ENCODE data around the gene CDH4. TPM values are rescaled to one million over a fixed set of nuclear protein-coding genes. Genes with fewer than 3 reads are reported as not detected.

The CDH4 gene
- total and polyA plus RNA-seq, 2 of the 8 experiments (the other 6 are each of a cell fraction or from before 2014, with no cell fraction given), result 4.3 to 7.9 TPM

DNA sequence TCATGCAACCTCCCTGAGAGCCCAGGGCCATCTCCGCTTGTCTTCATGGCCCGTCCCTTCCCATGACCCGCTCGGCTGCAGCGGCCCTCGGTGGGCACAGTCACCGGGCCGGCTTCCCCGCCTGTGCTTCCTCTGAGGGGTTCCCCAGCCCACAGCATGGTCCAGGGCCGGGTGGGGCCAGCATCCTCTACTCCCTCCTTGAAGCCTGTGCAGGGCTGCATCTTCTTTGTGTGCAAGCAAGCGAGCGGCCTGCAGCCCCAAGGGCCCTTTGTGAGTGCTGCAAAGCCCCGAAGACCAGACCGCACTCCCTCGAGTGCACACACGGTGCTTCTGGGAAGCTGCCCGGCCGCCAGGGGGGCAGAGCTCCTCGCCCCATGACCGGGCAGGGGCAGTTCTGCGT is 547.9 kb downstream of the CDH4 start:
- H3K56ac ChIP-seq (replicated peaks; ENCODE audit: insufficient read length, low read depth, low read length), result no peak overlapping the region
- H3K9me3 ChIP-seq (ENCODE audit: insufficient read depth in 2 of 2, low read depth in 1 of 2, low read length in 1 of 2), result no peaks in the 10 kb centered on the region
- H2BK15ac ChIP-seq (ENCODE audit: low read length), result no peak overlapping the region
- H3K79me2 ChIP-seq (ENCODE audit: control insufficient read depth in 1 of 2, insufficient read depth in 2 of 2, low read length in 2 of 2), result no peaks in the 10 kb centered on the region
- no peak overlapping the region for H3K4ac ChIP-seq (replicated peaks; ENCODE audit: insufficient read length, low read depth, low read length)
- ChIA-PET POLR2A (ENCODE audit: partially characterized antibody) (no interaction called here), CTCF (ENCODE audit: partially characterized antibody) (interaction anchor here (1.1 to 3.4 kb wide), 4 partner anchors 11 to 77 kb away, joined by 3 to 12 read pairs (median 4); no protein-coding TSS in a partner anchor)
- no peak overlapping the region for H2BK5ac ChIP-seq (ENCODE audit: low read depth, low read length)
- no peaks in the 10 kb centered on the region for H3K36me3 ChIP-seq (ENCODE audit: control insufficient read depth in 2 of 4, insufficient read depth in 4 of 4, low read length in 3 of 4)
- no peak overlapping the region for H2AK5ac ChIP-seq (ENCODE audit: low read depth, low read length)
- no peak overlapping the region for H2BK120ac ChIP-seq (replicated peaks; ENCODE audit: low read depth, low read length)
- no peaks in the 10 kb centered on the region for H3K79me1 ChIP-seq (ENCODE audit: low read depth, low read length)
- peaks cover 1% of the 10 kb centered on the region; the same call in 1 of the 2 replicates for H3K23me2 ChIP-seq (ENCODE audit: low read depth, low read length)
- H3K9ac ChIP-seq (replicated peaks in 1 of 4; ENCODE audit: extremely low read depth in 1 of 4, low read depth in 3 of 4, low read length in 3 of 4), result no peak overlapping the region
- H3K4me3 ChIP-seq (ENCODE audit: extremely low read depth in 1 of 4, insufficient read depth in 2 of 4, low read depth in 3 of 4, low read length in 4 of 4), result no peak overlapping the region
- H3K23ac ChIP-seq (ENCODE audit: insufficient read length), result no peak overlapping the region
- no peak overlapping the region for H4K91ac ChIP-seq (replicated peaks; ENCODE audit: insufficient read length, low read length)
- H3K27ac ChIP-seq (ENCODE audit: low read depth, low read length), result no peak overlapping the region
- H3K4me1 ChIP-seq (replicated peaks in 1 of 4; ENCODE audit: control insufficient read depth in 3 of 4, insufficient read depth in 4 of 4, low read length in 3 of 4), result peaks cover 0 to 3% (median under 1%) of the 10 kb centered on the region in 4 experiments; a peak in 3 of 7 replicates
- DNase-seq (ENCODE audit: low read depth in 1 of 2, low spot score in 2 of 2) (no peak), FAIRE-seq (no peak)
- H3K4me2 ChIP-seq (ENCODE audit: insufficient read depth in 1 of 2, low read depth in 2 of 2, low read length in 2 of 2), result no peak overlapping the region
- H4K8ac ChIP-seq (ENCODE audit: extremely low read depth, insufficient read depth, low read length), result no peak overlapping the region
- H3K27me3 ChIP-seq (replicated peaks in 1 of 4; ENCODE audit: control insufficient read depth in 3 of 4, extremely low read depth in 1 of 4, insufficient read depth in 3 of 4, low read length in 3 of 4), result peaks cover 0 to 1% (median 0%) of the 10 kb centered on the region in 4 experiments; a peak in 1 of 7 replicates
- no peak overlapping the region for H3K14ac ChIP-seq (ENCODE audit: insufficient read length)
- no peak overlapping the region for H2AFZ ChIP-seq (ENCODE audit: low read length)
- H2BK12ac ChIP-seq (ENCODE audit: low read depth, low read length), result no peak overlapping the region
- H2BK20ac ChIP-seq (ENCODE audit: low read length), result no peak overlapping the region
- H3K18ac ChIP-seq (ENCODE audit: extremely low read depth, low read length), result no peak overlapping the region
- H4K20me1 ChIP-seq (replicated peaks in 1 of 2; ENCODE audit: control insufficient read depth in 1 of 2, insufficient read depth in 2 of 2, low read length in 2 of 2), result peaks cover 0 to 3% of the 10 kb centered on the region in 2 experiments
- WGBS, 2 experiments (ENCODE audit: extremely low coverage in 1 of 2, insufficient coverage in 1 of 2, insufficient read length in 1 of 2, insufficient replicate concordance in 2 of 2, low coverage in 1 of 2, low lambda C conversion rate in 2 of 2, missing lambda C conversion rate in 1 of 2), result 91% methylated on average over 12 of the region's 21 CpGs; no CpG with 5 or more reads in 1 of the 2 experiments
- H4K5ac ChIP-seq (ENCODE audit: insufficient read length, low read depth, low read length), result no peak overlapping the region
- TF ChIP-seq RXRA (IDR thresholded peaks at IDR 0.05; ENCODE audit: insufficient read depth, low read depth, low read length) (no peak), HDAC2 (IDR thresholded peaks at IDR 0.05; ENCODE audit: borderline replicate concordance in 1 of 2, low read depth in 2 of 2, low read length in 2 of 2) (no peak), SP1 (IDR thresholded peaks at IDR 0.05; ENCODE audit: low read depth, low read length) (no peak), CBX8 (IDR thresholded peaks at IDR 0.05; ENCODE audit: borderline replicate concordance, low read depth, low read length) (no peak), EP300 (IDR thresholded peaks at IDR 0.05; ENCODE audit: borderline replicate concordance in 1 of 2, low read depth in 2 of 2, low read length in 2 of 2) (no peak), SAP30 (IDR thresholded peaks at IDR 0.05; ENCODE audit: insufficient read depth, insufficient replicate concordance, low read length) (no peak), POLR2A (IDR thresholded peaks at IDR 0.05; ENCODE audit: control extremely low read depth in 1 of 2, low read depth in 2 of 2, low read length in 2 of 2) (no peak), NRF1 (IDR thresholded peaks at IDR 0.05; ENCODE audit: low read depth, low read length) (no peak), GABPA (IDR thresholded peaks at IDR 0.05; ENCODE audit: borderline replicate concordance, insufficient read depth, low read length) (no peak), BCL11A (IDR thresholded peaks at IDR 0.05; ENCODE audit: low read depth in 2 of 2, low read length in 2 of 2) (no peak)
- TF ChIP-seq, protein P1, sequence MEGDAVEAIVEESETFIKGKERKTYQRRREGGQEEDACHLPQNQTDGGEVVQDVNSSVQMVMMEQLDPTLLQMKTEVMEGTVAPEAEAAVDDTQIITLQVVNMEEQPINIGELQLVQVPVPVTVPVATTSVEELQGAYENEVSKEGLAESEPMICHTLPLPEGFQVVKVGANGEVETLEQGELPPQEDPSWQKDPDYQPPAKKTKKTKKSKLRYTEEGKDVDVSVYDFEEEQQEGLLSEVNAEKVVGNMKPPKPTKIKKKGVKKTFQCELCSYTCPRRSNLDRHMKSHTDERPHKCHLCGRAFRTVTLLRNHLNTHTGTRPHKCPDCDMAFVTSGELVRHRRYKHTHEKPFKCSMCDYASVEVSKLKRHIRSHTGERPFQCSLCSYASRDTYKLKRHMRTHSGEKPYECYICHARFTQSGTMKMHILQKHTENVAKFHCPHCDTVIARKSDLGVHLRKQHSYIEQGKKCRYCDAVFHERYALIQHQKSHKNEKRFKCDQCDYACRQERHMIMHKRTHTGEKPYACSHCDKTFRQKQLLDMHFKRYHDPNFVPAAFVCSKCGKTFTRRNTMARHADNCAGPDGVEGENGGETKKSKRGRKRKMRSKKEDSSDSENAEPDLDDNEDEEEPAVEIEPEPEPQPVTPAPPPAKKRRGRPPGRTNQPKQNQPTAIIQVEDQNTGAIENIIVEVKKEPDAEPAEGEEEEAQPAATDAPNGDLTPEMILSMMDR (IDR thresholded peaks at IDR 0.05; ENCODE audit: control extremely low read depth in 1 of 3, insufficient read depth in 1 of 3, low read depth in 1 of 3, low read length in 3 of 3), result no peak

All from H1 (cell line).